ENCODE measurements around the gene KRT9. TPM values are rescaled to one million over a fixed set of nuclear protein-coding genes. Genes with fewer than 3 reads are reported as not detected.

The KRT9 gene
- total and polyA plus RNA-seq, 2 donors (not counting 3 experiments of a cell fraction or from before 2014, with no cell fraction given) = not detected

DNA sequence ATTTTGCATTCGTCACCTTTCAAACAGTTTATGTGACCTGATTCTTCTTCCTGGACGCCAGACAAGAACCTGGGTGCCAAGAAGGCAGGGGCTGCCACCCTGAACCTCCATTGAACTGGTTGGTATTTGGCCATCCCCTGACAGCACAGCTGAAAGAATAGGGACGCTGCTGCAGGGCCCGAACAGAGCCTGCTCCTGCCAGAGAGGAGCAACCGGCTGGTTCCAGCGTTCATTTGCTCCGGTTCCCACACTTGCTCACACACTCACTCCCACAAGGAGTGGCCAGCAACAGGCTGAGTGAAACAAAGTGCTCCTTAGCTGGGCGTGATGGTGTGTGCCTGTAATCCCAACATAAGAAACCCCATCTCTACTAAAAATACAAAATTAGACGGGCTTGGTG is 14.9 kb downstream of the KRT9 start:
- dilution Hi-C loops (cut with MboI; ENCODE audit: extremely low pct_ligation_motif_present, low sequenced_read_pairs) = no loop called here
- BruUV-seq (replicated peaks) = no TSS peak
- ChIA-PET POLR2A (no interaction called here), CTCF (interaction anchor here (0.9 kb wide), 1 partner anchor 22 kb away, joined by 3 read pairs; no protein-coding TSS in a partner anchor)
- intact Hi-C loops (cut with micrococcal nuclease) = no loop called here
- TF ChIP-seq POLR2AphosphoS5 (IDR thresholded peaks at IDR 0.05; ENCODE audit: insufficient read depth, low read depth, low read length) = no peak
- TF ChIP-seq MYC (IDR thresholded peaks at IDR 0.05; ENCODE audit: low read depth, low read length) = no peak
- TF ChIP-seq, protein P1, sequence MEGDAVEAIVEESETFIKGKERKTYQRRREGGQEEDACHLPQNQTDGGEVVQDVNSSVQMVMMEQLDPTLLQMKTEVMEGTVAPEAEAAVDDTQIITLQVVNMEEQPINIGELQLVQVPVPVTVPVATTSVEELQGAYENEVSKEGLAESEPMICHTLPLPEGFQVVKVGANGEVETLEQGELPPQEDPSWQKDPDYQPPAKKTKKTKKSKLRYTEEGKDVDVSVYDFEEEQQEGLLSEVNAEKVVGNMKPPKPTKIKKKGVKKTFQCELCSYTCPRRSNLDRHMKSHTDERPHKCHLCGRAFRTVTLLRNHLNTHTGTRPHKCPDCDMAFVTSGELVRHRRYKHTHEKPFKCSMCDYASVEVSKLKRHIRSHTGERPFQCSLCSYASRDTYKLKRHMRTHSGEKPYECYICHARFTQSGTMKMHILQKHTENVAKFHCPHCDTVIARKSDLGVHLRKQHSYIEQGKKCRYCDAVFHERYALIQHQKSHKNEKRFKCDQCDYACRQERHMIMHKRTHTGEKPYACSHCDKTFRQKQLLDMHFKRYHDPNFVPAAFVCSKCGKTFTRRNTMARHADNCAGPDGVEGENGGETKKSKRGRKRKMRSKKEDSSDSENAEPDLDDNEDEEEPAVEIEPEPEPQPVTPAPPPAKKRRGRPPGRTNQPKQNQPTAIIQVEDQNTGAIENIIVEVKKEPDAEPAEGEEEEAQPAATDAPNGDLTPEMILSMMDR (IDR thresholded peaks at IDR 0.05; ENCODE audit: extremely low read depth in 1 of 2, insufficient read depth in 1 of 2, low read depth in 1 of 2, low read length in 2 of 2) = no peak
- no peak for TF ChIP-seq GATA2 (IDR thresholded peaks at IDR 0.05; ENCODE audit: insufficient read depth, insufficient read length, low read depth, low read length)
- TF ChIP-seq, protein P2, sequence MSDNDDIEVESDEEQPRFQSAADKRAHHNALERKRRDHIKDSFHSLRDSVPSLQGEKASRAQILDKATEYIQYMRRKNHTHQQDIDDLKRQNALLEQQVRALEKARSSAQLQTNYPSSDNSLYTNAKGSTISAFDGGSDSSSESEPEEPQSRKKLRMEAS (IDR thresholded peaks at IDR 0.05; ENCODE audit: insufficient read depth, insufficient read length) = no peak
- no peak for TF ChIP-seq FOS (IDR thresholded peaks at IDR 0.05; ENCODE audit: borderline replicate concordance, insufficient read depth, low read length)
- TF ChIP-seq EZH2 (IDR thresholded peaks at IDR 0.05; ENCODE audit: borderline replicate concordance, low read depth, low read length, severe bottlenecking) = no peak
- no peak for TF ChIP-seq JUN (IDR thresholded peaks at IDR 0.05; ENCODE audit: borderline replicate concordance, insufficient read depth, insufficient read length, low read depth)
- no peak for TF ChIP-seq POLR2A (IDR thresholded peaks at IDR 0.05; ENCODE audit: low read depth, low read length)
- no peak overlapping the region for H3K9ac ChIP-seq (replicated peaks; ENCODE audit: extremely low read depth, insufficient read depth, low read length)
- no peaks in the 10 kb centered on the region for H3K9me3 ChIP-seq (replicated peaks; ENCODE audit: control insufficient read depth, insufficient read depth, low read length)
- peaks cover 16 to 23% of the 10 kb centered on the region in 2 experiments for H3K27me3 ChIP-seq (ENCODE audit: control insufficient read depth in 2 of 2, insufficient read depth in 2 of 2, low read length in 2 of 2)
- H3K27ac ChIP-seq (ENCODE audit: insufficient read depth, low read depth, low read length) = no peak overlapping the region
- DNase-seq (ENCODE audit: low read depth, low spot score) (no peak), FAIRE-seq (no peak)
- no peak overlapping the region for H3K4me2 ChIP-seq (ENCODE audit: insufficient read depth, low read length)
- H3K79me2 ChIP-seq (ENCODE audit: control insufficient read depth, insufficient read depth, low read length) = no peaks in the 10 kb centered on the region
- H2AFZ ChIP-seq (ENCODE audit: low read depth, low read length) = no peak overlapping the region
- no peaks in the 10 kb centered on the region for H4K20me1 ChIP-seq (replicated peaks; ENCODE audit: control insufficient read depth, extremely low read depth, insufficient read depth, low read length)
- peaks cover 10% of the 10 kb centered on the region for H3K4me1 ChIP-seq (ENCODE audit: control insufficient read depth, extremely low read depth, insufficient read depth, low read length)
- no peaks in the 10 kb centered on the region for H3K9me1 ChIP-seq (replicated peaks; ENCODE audit: control insufficient read depth, extremely low read depth, insufficient read depth, low read length)
- H3K4me3 ChIP-seq (replicated peaks in 1 of 3; ENCODE audit: insufficient read depth in 1 of 3, low read depth in 1 of 3, low read length in 3 of 3) = no peak overlapping the region
- H3K36me3 ChIP-seq (ENCODE audit: control insufficient read depth in 2 of 2, extremely low read depth in 1 of 2, insufficient read depth in 2 of 2, low read length in 2 of 2) = no peaks in the 10 kb centered on the region

Measured in endothelial cell of umbilical vein (primary cell).